ENCODE data around the gene TBCB.
"Not testable (repeated sequence)": the region's sequence is repeated elsewhere in the genome, so short reads cannot be mapped to it uniquely, and the experiment has no call there.

TBCB gene

GRCh38 chr19:36134867-36135266, 19.6 kb downstream of the TBCB start:
- H3K4me3 ChIP-seq (ENCODE audit: low read depth, low read length), result not testable (repeated sequence)

- H3K4me3 ChIP-seq (ENCODE audit: low read depth, low read length), result no peak overlapping the region
Measured at GRCh38 chr19:36136964-36137686, 21.9 kb downstream of the TBCB start.

GRCh38 chr19:36139120-36139472, 23.8 kb downstream of the TBCB start:
- H3K4me3 ChIP-seq (ENCODE audit: low read depth, low read length), result peak overlapping the region; percentile 91

GRCh38 chr19:36139473-36140303, 24.4 kb downstream of the TBCB start, which contains the start of gene CAPNS1:
Gene CAPNS1, plus strand, starts transcription at chr19:36140066. Its CDS starts 946 bp downstream, at chr19:36141012.
- H3K4me3 ChIP-seq (ENCODE audit: low read depth, low read length), result peak within 1 kb of the TSS; percentile 91

GRCh38 chr19:36140304-36141038, 25.2 kb downstream of the TBCB start:
- H3K4me3 ChIP-seq (ENCODE audit: low read depth, low read length), result peak overlapping the region; percentile 91

- H3K4me3 ChIP-seq (ENCODE audit: low read depth, low read length), result peak overlapping the region; percentile 91
Measured at GRCh38 chr19:36141039-36141927, 26.0 kb downstream of the TBCB start.

- H3K4me3 ChIP-seq (ENCODE audit: low read depth, low read length), result no peak overlapping the region
Measured at GRCh38 chr19:36142046-36142445, 26.8 kb downstream of the TBCB start.

- H3K4me3 ChIP-seq (ENCODE audit: low read depth, low read length), result no peak overlapping the region
Measured at GRCh38 chr19:36142496-36142895, 27.2 kb downstream of the TBCB start.

- no peak overlapping the region for H3K4me3 ChIP-seq (ENCODE audit: low read depth, low read length)
Measured at GRCh38 chr19:36144624-36145023, 29.4 kb downstream of the TBCB start.

- no peak overlapping the region for H3K4me3 ChIP-seq (ENCODE audit: low read depth, low read length)
Measured at GRCh38 chr19:36149673-36150406, 34.6 kb downstream of the TBCB start.

GRCh38 chr19:36150586-36150985, 35.3 kb downstream of the TBCB start:
- no peak overlapping the region for H3K4me3 ChIP-seq (ENCODE audit: low read depth, low read length)

GRCh38 chr19:36151144-36152018, 36.1 kb downstream of the TBCB start:
- H3K4me3 ChIP-seq (ENCODE audit: low read depth, low read length), result peak overlapping the region; percentile 28

- H3K4me3 ChIP-seq (ENCODE audit: low read depth, low read length), result peak overlapping the region; percentile 28
Measured at GRCh38 chr19:36152019-36152351, 36.7 kb downstream of the TBCB start.

GRCh38 chr19:36152352-36153091, 37.3 kb downstream of the TBCB start, which contains the start of gene COX7A1:
Gene COX7A1, minus strand, starts transcription at chr19:36152447. Its CDS starts 40 bp downstream, at chr19:36152407.
- peak within 1 kb of the TSS; percentile 28 for H3K4me3 ChIP-seq (ENCODE audit: low read depth, low read length)

- no peak overlapping the region for H3K4me3 ChIP-seq (ENCODE audit: low read depth, low read length)
Measured at GRCh38 chr19:36153126-36153525, 37.9 kb downstream of the TBCB start.

- no peak overlapping the region for H3K4me3 ChIP-seq (ENCODE audit: low read depth, low read length)
Measured at GRCh38 chr19:36160821-36161596, 45.7 kb downstream of the TBCB start.

GRCh38 chr19:36163813-36164212, 48.5 kb downstream of the TBCB start:
- H3K4me3 ChIP-seq (ENCODE audit: low read depth, low read length), result no peak overlapping the region

Measured in iPS-11a (cell line).